HG03571 (cell line): ENCODE measurements around the gene WDR93.

Source experiments
- ATAC-seq: cut with Tn5 transposase; IDR thresholded peaks from one replicate; pipeline ENCODE4 v1.9.1; 2021; ENCODE audit not compliant: unreplicated experiment

Gene WDR93

GRCh38 chr15:89747708-89748682 is 57.4 kb downstream of the WDR93 start:
- no peak for ATAC-seq

- no peak for ATAC-seq
These were observed 58.4 kb downstream of the WDR93 start for GRCh38 chr15:89749054-89749453.

GRCh38 chr15:89749526-89749925 is 58.9 kb downstream of the WDR93 start:
- ATAC-seq = no peak

DNA sequence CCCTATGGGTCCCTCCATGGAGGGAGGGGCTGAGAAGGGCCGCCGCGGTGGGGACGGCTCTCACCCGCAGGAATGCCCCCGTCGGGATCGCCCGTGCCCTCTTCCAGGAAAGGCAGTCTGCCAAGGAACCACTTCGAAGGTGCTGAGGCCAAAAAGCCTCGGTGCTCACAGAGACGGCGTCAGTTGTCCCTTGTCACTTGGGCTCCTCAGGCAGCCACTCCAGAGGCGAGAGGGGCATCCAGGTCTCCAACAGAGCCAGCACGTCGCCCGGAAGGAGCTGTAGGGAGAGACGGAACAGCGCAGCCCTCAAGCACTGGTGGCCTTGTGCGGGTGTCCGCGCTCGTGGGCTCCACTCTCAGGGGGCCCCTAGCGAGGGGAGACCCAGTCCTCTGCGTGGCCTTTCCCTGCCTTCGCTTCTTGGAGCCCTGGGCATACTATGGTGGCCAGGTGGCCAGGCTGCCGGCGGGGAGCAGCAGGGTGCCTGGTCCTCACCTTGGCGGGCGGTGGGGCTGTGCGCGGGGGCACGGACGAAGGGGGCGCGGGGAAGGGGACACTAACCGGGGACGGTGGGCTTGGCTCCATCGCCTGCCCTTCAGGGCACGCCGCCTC is 59.4 kb downstream of the WDR93 start:
- no peak for ATAC-seq

DNA sequence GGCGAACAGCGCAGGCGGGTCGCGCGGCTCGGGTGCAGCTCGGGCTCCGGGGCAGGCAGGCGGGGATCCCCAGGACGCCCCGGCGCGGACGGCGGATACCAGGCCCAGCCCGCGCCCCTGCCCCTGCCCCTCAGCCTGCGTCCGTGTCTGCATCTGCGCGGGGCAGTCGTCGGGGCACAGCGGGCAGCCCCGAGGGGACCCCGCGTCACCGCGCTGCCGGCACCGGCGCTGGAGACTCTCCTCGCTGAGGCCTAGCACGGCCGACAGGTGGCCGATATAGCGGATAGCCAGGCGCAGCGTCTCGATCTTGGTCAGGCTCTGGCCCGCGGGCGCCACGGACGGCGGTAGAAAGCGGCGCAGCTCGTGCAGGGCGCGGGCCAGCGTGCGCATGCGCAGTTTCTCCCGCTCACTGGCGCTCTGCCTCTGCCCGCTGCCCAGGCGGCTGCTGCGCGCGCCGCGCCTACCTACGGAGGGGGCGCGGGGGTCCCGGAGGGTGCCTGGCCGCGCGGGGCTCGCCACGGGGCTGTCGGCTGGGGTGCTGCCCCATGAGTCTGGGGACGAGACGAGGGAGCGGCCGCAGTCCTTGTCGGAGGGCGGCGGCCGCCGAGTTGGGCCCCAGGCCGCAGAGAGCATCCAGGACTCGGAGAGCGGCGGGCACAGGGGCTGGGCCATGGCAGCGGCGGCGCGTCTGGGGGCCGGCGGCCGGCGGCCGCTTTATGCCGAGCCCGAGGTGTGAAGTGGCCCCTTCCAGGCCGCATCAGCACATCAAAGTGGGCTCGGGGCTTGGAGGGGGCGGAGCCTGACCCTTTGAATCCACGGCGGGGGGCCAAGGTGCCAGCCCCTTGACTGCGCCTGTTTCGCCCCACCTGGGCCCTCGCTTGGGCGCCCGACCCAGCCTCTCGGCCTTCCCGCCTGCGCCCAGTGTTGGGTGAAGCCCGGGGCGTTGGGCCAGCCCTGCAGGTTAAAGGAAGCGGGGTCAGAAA is 60.2 kb downstream of the WDR93 start, which contains the start of gene MESP1:
Gene MESP1 (minus strand): TSS at position 690 of the 983 bp plus-strand sequence. CDS start 18 bp downstream, at position 672.
- ATAC-seq = peak; percentile 95

GRCh38 chr15:89751748-89752147 is 61.1 kb downstream of the WDR93 start:
- ATAC-seq = no peak

DNA sequence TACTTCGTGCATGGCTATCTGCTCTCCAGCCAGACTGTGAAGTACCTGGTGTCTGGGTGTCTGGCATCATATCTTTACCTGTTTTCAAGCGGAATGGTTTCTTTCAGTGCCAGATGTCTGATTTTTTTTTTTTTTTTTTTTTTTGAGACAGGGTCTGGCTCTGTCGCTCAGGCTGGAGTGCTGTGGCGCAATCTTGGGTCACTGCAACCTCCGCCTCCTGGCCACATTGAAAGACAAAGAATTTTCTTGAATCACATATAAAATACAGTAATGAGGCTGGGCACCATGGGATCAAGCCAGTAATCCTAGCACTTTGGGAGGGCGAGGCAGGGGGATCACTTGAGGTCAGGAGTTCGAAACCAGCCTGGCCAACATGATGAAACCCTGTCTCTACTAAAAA is 63.2 kb downstream of the WDR93 start:
- no peak for ATAC-seq

GRCh38 chr15:89754361-89755154 is 63.9 kb downstream of the WDR93 start:
- no peak for ATAC-seq

- ATAC-seq = no peak
These were observed 65.1 kb downstream of the WDR93 start for GRCh38 chr15:89755701-89756100.

GRCh38 chr15:89756897-89757296 is 66.3 kb downstream of the WDR93 start:
- ATAC-seq = no peak

DNA sequence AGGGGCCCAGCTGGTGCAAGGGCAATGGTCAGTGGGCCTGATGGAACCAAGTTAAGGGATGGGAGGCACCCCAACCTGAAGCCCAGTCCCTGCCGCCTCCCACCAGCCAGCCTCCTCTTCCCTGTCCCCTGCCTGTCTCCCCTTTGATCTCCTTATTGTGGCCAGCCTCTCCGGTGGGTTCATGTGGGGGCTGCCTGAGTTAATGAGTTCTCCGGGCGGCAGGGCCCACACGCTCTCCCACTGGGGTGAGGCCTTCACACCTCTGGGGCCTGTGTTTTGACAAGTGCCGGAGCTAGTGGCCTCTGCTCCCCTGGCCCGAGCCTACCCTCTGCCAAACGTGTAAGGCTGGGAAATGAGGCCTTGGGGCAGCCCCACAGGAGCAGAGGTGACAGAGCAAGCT is 67.7 kb downstream of the WDR93 start:
- no peak for ATAC-seq

GRCh38 chr15:89758981-89759380 is 68.4 kb downstream of the WDR93 start:
- ATAC-seq = no peak

GRCh38 chr15:89759835-89760234 is 69.2 kb downstream of the WDR93 start:
- ATAC-seq = no peak

GRCh38 chr15:89760303-89761008 is 69.8 kb downstream of the WDR93 start:
- ATAC-seq = no peak

DNA sequence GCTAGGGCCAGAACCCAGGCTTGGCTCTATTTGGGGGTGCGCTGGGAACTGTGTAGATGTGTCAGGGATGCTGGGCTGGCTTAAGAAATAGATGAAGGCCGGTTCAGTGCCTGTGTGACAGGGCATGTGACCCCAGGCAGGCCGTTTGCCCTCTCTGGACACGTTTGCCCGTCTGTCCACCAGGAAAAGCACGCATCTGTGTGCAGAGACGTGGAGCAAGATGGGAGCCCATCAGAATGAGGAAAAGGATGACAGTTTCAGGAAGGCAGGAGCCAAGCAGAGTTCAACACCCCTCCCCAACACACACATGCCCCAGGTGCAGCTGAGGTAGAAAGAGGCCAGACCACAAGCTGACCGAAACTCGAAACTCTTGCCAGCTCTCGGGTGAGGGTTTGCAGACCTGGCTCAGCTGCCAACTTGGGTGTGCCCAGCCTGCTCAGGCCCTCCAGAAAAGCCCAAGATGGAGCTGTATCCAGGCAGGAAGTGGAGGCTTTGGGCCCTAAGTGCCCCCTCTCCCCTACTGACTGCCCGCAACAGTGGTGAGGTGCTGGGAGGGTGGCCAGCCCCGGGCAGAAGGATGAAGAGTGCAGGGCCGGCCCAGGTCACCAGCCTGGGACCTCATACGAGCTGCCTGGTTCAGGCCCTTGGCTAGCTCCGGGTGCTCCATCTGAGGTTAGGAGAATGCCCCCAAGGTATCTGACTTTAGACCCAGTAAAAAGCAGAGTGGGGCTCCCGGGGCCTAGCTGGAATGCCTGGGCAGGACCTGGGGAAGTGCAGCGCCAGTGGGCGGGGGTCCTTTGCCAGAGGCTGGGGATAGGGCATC is 70.6 kb downstream of the WDR93 start:
- no peak for ATAC-seq

DNA sequence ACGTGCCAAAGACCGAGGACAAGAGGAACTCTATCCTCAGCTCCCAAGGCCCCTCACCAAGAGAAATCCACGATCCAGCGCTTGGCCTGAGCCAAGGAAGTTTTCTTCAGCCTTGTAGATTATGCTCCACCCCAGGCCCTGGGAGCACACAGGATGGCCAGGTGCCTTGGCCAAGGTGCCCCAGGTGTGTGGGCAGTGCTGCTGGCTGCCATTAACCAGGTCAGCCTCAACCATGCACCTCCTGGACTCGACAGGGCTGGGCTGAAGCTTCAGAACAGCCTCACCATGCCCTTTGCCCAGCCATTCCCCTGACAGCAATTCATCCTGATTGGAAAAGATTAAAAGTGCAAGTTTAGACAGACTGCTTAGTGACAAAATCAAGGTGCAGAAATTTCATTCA is 71.3 kb downstream of the WDR93 start:
- no peak for ATAC-seq

DNA sequence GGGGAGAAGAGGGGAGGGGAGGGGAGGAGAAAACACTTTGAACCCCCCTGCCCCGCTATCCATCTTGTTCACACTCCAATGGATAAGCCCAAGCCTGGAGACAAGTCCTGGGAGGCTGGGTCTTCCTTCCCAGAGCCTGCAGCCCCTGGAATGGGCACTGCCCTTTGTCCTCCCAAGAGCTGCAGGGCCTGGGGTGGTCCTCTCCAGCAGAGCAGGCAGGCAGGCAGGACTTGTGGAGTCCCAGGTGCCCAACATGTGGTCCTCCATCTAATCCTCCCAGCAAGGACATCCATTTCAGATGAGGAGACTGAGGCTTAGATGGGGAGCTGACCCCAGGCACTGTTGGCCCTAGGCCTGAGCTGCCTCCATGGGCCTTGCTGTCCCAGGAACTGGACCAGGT is 75.1 kb downstream of the WDR93 start:
- ATAC-seq = no peak

GRCh38 chr15:89766357-89767311 is 76.0 kb downstream of the WDR93 start:
- no peak for ATAC-seq
